NCI-H2227 (cell line): ENCODE results near the gene TOP1.

Experiments used
- DNase-seq: peaks from one replicate; lab custom pipeline; 2025; ENCODE audit not compliant: unreplicated experiment; lab: John Stamatoyannopoulos, UW

The TOP1 gene

DNA sequence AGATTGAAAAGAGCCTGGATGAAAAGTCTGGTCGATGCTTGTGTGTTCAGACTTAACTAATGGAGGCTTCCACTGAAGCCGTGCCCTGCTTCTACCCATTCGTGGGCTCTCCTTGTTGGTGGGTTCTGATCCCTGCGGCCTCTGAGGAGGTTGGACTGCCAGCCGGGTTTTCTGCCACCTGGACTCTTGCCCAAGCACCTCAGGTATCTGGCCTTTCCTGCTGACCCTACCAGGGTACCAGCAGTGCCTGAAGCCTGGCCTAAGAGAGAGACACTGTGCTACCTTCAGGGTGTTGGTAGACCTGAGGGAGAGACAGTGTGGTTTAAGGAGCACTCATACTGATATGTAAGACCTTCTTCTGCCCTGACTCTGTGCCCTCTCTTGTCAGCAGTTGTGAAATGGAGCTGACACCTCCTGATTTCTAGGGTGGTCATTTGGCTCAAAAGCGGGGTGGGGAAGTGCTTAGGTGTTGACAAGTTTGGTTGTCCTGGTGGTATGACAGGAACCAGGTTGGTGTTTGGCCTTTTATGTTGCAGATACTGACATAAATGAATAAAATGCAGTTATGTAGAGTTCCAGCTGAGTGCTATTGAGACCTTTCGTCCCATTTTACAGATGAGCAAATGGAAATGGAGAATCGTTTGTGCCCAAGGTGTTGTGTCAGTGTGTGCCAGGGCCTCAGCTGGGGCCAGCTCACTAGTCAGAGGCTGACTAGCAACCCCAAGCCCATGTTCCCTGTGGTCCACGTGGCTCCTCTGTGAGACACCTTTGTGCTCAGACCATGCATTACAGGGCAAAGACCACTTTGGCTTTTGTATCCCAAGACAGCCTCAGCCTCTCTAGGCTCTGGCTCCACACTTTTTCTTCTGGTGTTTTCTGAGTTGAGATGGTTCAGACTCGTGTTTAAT lies 111.9 kb downstream of the TOP1 start:
- DNase-seq, result no peak

DNA sequence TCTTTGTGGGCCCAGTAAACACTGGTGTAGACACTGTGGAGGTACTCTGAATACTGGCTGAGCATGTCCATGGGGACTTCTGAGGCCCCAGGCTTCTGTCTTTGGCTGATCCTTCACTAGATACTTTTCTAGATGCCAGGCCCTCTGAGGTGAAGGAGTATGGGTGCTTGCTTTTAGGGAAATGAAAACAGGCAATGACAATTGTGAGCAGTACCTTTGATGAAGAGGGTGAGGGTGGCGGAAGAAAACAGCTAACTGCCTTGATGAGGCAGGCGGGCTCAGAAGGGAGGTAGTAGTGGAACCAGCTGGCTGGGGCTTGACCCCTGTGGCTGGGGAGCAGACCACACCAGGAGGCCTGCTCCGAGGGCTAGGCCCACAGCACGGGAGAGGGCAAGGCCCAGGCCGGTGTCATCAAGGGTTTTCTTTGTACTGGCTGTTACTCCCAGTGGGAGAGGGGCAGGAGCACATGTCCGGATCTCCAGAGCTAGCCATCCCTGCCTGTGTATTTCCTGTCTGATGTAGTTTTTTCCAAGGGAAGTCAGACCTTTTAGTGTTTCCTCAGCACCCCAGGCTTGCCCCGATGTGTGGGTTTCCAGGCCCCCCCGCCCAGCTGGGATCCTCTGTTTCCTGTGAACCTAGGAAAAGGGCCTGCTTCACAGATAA lies 112.7 kb downstream of the TOP1 start:
- DNase-seq, result no peak

- DNase-seq, result no peak
Measured at GRCh38 chr20:41142245-41142644, 113.6 kb downstream of the TOP1 start.

- no peak for DNase-seq
Measured at GRCh38 chr20:41142919-41143318, 114.3 kb downstream of the TOP1 start.

GRCh38 chr20:41143354-41143753 lies 114.7 kb downstream of the TOP1 start:
- DNase-seq, result no peak

- no peak for DNase-seq
Measured at GRCh38 chr20:41145317-41145716, 116.7 kb downstream of the TOP1 start.

GRCh38 chr20:41145821-41146620 lies 117.4 kb downstream of the TOP1 start:
- no peak for DNase-seq

DNA sequence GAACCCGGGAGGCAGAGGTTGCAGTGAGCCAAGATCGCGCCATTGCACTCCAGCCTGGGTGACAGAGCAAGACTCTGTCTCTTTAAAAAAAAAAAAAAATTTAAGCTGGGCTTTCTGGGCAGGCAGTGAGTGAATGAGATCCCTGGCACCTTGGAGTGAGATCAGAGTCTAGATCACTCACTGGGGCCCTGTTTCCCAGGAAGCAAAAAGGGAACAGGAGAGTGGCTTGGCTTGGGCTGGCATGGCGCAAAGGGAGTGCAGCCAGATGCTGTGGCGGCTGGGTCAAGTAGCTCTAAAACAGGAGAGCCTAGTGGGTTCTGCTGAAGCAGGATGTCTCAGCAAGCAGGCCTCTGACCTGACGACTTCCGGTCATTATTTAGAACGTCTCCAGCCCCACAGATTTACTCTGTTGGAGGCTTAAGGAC lies 119.2 kb downstream of the TOP1 start:
- DNase-seq, result no peak

DNA sequence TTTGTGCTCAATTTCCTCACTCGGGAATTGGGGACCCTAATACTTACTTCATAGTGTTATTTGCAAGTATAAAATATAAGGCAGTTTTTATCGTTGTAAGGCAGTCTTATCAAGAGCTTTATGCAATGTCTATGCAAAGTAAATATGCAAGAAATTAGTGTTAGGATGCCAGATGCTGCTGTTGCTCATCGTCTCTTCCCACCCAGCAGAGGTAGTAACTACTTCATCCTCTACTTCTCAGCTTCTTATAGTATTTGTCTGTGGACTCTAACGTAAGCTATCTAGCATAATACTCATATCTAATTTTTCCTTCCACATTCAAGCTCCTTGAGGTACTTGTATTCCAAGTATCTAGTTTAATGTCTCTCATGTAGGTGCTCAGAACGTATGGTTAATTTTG lies 120.3 kb downstream of the TOP1 start:
- no peak for DNase-seq

DNA sequence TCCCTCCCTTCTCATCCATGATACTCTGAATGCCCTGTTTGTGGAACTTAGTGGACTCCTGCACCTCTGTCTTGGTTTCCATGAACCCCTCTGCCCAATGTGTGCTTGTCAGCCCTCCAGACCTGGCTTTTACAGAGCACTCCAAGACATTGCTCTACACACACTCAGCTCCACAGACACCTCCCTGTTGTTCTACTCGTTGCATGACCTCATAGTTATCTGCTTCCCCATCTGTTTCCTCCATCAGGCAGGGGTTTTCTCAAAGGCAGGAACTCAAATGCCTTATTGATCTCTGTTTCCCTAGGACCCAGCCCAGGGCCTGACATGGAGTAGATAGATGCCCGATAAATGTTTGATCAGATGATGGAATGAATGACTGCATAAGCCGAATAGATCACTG lies 122.0 kb downstream of the TOP1 start:
- DNase-seq, result no peak

- no peak for DNase-seq
Measured at GRCh38 chr20:41151134-41151869, 122.7 kb downstream of the TOP1 start.

GRCh38 chr20:41152108-41152757 lies 123.6 kb downstream of the TOP1 start:
- DNase-seq, result no peak

DNA sequence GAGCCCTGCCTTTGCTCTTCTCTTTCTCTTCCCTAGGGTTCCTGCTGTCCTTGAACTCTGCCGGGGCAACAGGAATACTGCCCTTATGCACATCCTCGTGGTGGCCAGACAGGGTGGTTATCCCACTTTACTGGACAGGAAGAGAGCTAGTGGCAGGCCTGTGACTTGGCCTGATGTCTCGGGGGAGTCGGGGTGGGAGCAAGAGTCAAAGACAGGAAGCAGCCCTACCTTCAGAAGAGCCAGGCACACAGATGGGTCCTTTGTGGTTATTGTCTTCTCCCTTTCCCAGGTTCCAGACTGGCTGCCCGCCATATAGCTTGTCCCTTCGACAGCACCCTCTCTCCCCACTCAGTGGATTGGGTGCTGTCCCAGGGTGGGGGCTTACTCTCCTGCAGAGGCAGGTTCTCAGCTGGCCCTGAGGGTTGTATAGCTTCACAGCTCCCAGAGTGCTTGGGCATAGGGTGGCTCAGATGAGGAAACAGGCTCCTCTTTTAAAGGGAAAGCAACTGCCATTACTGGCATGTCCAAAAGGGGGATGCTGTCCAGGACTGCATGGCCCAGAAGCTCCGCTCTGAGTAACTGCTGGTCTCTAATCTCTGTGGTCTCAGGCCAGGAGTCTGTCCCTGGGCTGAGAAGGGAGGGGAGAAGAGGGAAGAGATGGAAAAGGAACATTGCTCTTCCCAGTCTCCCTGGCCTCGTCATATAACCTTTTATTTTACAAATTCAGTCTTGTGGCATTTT lies 126.0 kb downstream of the TOP1 start:
- no peak for DNase-seq

DNA sequence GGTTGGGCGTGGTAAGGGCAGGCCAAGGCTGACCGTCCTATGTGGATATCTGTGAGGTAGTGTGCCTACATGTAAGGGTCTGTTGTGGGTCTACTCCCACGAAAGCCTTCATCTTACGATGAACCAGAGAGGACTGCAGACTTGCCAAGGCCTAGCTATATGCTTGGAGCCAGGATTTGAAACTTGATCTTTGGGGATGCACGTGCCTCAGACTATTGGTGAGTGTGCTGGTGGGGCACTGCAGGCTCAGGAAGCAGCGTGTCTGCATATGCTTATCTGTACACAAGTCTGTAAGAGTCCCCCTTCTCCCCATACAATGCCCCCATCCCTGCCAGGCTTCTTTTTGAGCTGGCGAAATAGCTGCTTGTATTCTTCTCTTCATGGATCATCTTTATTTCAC lies 126.6 kb downstream of the TOP1 start:
- DNase-seq, result no peak

- DNase-seq, result no peak
Measured at GRCh38 chr20:41158082-41158625, 129.5 kb downstream of the TOP1 start.

GRCh38 chr20:41159547-41159946 lies 130.9 kb downstream of the TOP1 start:
- no peak for DNase-seq

- DNase-seq, result no peak
Measured at GRCh38 chr20:41160686-41161085, 132.1 kb downstream of the TOP1 start.

GRCh38 chr20:41161886-41162285 lies 133.3 kb downstream of the TOP1 start:
- no peak for DNase-seq

DNA sequence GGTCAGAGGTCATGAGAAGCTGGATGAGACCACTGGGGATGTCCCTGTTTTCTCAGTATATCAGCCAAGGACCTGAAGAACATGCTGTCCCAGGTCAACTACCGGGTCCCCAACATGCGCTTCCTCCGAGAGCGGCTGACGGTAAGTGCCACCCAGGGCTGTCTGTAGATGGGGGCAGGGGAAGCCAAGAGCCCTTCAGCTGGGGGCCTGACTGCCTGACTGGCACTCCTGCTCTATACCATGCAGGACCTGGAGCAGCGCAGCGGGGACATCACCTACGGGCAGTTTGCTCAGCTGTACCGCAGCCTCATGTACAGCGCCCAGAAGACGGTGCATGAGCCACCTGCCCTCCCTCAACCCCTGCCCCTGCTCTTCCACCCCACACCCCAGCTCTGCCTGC lies 133.8 kb downstream of the TOP1 start:
- no peak for DNase-seq
